ENCODE data around the gene TNS1.

TNS1 gene

DNA sequence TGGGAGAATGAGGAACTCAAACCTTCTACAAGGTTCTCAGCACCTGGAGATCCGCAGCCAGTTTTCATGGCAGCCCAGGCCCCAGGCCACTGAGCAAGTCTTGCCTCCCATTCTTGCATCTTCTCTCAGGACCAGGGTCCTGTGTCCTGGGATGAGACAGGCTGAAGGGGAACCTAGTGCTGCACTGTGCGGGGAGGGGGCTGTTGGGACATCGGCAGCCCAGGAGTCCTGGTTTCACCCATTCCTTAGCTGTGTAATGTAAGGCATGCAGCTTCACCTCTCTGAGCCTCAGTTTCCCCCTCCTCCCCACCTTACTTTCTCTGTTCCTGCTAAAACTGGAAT is 43.9 kb downstream of the TNS1 start:
- H3K4me1 ChIP-seq (ENCODE audit: control insufficient read depth in 1 of 2, insufficient read depth in 2 of 2, low read length in 2 of 2) = peaks cover 4 to 20% of the 10 kb centered on the region in 2 donors
- peaks cover 0 to 5% of the 10 kb centered on the region in 2 donors for H3K36me3 ChIP-seq (ENCODE audit: control insufficient read depth in 1 of 2, insufficient read depth in 2 of 2, low read length in 2 of 2)
- H3K9me3 ChIP-seq (ENCODE audit: control insufficient read depth in 1 of 2, low read length in 2 of 2) = no peaks in the 10 kb centered on the region
- H3K27me3 ChIP-seq (ENCODE audit: low read depth, low read length) = no peaks in the 10 kb centered on the region
- no peak overlapping the region for H3K4me3 ChIP-seq (ENCODE audit: low read depth in 1 of 2, low read length in 2 of 2)
- peak overlapping the region; percentile 46 for H3K27ac ChIP-seq (ENCODE audit: low read length)

DNA sequence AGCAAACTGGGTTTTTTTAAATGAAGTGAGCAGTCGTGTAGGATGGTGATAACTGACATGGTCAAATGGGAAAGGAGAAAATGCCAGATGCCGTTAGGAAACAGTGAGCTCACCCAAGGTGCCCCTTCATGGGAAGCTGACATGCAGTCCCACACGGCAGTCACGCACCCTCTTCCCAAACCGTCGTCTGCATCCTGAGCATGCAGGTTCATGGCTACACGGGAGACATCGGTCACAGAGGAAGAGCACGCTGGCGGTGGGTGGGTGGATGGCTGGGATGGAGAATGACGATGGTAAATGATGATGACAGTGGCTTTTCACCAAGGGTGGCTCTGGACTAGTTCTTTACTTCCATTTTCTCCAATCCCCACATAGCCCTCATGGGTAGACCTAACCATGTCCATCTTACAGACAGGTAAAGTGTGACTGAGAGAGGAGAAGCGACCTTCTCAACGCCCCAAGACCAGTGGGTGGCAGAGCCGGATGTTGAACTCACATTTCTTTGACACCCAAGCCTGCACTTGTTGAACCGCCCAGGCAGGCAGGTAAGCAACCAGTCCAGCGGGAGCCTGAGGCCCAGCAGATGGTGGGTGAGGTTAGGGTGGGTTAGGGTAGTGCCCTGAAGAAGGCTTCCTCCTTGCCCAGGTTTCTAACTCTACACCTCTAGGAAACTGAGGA is 44.5 kb downstream of the TNS1 start:
- peak overlapping the region; percentile 91 for H3K27ac ChIP-seq (ENCODE audit: low read length)
- no peaks in the 10 kb centered on the region for H3K27me3 ChIP-seq (ENCODE audit: low read depth, low read length)
- no peak overlapping the region for H3K4me3 ChIP-seq (ENCODE audit: low read depth in 1 of 2, low read length in 2 of 2)
- H3K36me3 ChIP-seq (ENCODE audit: control insufficient read depth in 1 of 2, insufficient read depth in 2 of 2, low read length in 2 of 2) = peaks cover 0 to 5% of the 10 kb centered on the region in 2 donors
- H3K4me1 ChIP-seq (ENCODE audit: control insufficient read depth in 1 of 2, insufficient read depth in 2 of 2, low read length in 2 of 2) = peaks cover 9 to 25% of the 10 kb centered on the region in 2 donors
- no peaks in the 10 kb centered on the region for H3K9me3 ChIP-seq (ENCODE audit: control insufficient read depth in 1 of 2, low read length in 2 of 2)

DNA sequence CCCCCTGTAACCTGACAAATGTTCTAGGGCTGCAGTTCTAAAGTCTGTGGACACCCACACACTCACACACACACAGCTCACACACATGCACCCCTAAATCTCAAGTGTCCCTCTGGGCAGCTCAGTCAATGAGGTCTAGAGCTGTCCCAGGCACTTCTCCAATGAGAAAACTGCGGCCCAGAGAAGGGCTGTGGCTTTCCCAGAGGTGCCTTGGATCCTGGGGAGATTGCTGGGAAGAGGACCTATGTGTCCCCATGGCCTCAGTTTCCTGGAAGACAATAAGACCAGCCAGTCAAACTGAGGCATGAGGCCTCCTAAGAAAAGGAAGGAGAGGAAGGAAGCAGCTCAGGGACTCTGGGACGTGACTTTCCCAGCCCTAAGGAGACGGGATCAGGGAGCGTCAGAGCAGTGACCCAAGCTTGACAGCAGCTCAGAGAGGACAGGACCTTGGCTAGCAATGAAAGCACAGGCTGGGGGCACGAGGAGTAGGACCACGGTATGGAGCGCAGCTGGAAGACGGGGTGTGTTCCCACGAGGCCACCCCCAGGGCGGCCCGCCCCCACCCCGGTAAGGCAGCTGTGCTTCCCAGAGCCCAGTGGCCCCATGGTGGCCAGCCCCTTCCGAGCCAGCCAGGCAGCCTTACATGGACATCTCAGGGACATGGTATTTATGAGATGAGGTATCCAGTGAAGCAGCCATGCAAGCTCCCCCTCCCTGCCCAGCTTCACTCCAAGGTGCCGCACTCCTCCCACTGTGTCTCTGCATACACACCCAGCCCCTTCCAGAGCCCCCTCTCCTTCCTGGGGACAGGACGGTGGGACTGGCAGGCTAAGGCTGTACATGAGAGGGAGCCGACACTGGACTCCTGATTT is 46.0 kb downstream of the TNS1 start:
- H3K27me3 ChIP-seq (ENCODE audit: low read depth, low read length) = no peaks in the 10 kb centered on the region
- H3K4me1 ChIP-seq (ENCODE audit: control insufficient read depth in 1 of 2, insufficient read depth in 2 of 2, low read length in 2 of 2) = peaks cover 15 to 39% of the 10 kb centered on the region in 2 donors
- H3K9me3 ChIP-seq (ENCODE audit: control insufficient read depth in 1 of 2, low read length in 2 of 2) = no peaks in the 10 kb centered on the region
- H3K4me3 ChIP-seq (ENCODE audit: low read depth in 1 of 2, low read length in 2 of 2) = peak overlapping the region in 1 of 2 donors; percentile 31
- peak overlapping the region; percentile 91 for H3K27ac ChIP-seq (ENCODE audit: low read length)
- H3K36me3 ChIP-seq (ENCODE audit: control insufficient read depth in 1 of 2, insufficient read depth in 2 of 2, low read length in 2 of 2) = no peaks in the 10 kb centered on the region

DNA sequence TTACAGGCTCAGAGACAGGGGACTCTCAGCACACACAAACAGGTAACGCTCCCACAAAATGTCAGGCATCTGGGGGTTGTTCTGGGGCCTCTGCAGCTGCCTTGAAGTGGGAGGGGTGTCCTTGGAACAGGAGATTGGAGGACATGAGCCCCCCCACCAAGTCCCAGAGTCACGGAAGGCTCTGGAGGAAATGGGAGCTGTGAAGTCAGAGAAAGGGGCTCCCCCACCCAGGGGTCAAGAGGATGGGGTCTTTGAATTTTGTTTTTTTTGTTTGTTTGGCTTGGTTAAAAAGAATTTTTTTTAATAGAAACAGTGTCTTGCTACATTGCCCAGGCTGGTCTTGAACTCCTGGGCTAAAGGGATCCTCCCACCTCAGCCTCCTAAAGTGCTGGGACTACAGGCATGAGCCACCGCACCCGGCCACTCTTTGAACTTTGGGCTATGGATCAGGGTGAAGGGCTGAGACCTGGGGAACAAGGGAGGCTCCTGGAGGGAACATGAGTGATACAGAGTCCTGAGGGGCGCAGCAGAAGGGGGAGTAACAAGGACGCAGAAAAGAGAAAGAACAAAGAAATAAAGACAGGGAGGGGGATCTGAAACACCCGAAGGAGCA is 46.8 kb downstream of the TNS1 start:
- Histone ChIP-seq H3K27ac (ENCODE audit: low read length) (peak overlapping the region; percentile 90), H3K4me1 (ENCODE audit: control insufficient read depth in 1 of 2, insufficient read depth in 2 of 2, low read length in 2 of 2) (peaks cover 20 to 47% of the 10 kb centered on the region in 2 donors), H3K9me3 (ENCODE audit: control insufficient read depth in 1 of 2, low read length in 2 of 2) (no peaks in the 10 kb centered on the region), H3K36me3 (ENCODE audit: control insufficient read depth in 1 of 2, insufficient read depth in 2 of 2, low read length in 2 of 2) (no peaks in the 10 kb centered on the region), H3K27me3 (ENCODE audit: low read depth, low read length) (no peaks in the 10 kb centered on the region), H3K4me3 (ENCODE audit: low read depth in 1 of 2, low read length in 2 of 2) (no peak overlapping the region)

DNA sequence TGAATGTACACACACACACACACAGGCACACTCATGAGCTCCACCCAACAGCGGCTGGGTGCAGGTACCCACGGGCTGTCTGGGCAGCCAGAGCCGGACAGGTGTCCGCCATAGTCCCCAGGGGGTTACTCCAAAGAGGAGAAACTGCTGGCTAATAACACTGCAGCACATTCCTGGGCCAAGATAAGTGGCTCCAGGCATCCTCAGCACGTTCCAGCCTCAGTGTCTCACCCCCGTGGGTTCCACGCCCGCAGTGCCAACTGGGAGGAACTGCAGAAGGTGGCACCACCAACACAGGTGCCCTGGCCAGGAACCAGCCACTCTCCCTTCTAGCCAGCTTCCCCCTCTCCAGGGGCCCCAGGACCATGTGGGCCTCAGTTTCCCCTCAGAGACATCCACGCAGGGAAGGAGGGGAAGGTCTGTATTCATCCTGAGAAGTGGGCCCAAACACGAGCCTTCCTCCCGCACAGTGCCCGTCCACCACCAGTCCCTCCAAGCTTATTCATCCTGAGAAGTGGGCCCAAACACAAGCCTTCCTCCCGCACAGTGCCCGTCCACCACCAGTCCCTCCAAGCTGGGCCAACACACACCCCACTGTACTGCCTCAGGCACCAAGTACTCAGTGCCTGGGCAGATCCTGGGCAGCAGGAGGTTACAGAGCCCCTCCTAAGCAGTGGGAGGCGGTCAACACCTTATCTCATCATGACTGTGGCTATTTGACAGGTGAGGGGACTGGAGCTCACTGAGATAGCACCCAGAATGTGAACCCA is 47.6 kb downstream of the TNS1 start:
- no peak overlapping the region for H3K4me3 ChIP-seq (ENCODE audit: low read depth in 1 of 2, low read length in 2 of 2)
- no peaks in the 10 kb centered on the region for H3K36me3 ChIP-seq (ENCODE audit: control insufficient read depth in 1 of 2, insufficient read depth in 2 of 2, low read length in 2 of 2)
- peaks cover 26 to 50% of the 10 kb centered on the region in 2 donors for H3K4me1 ChIP-seq (ENCODE audit: control insufficient read depth in 1 of 2, insufficient read depth in 2 of 2, low read length in 2 of 2)
- peak overlapping the region; percentile 90 for H3K27ac ChIP-seq (ENCODE audit: low read length)
- H3K9me3 ChIP-seq (ENCODE audit: control insufficient read depth in 1 of 2, low read length in 2 of 2) = no peaks in the 10 kb centered on the region
- no peaks in the 10 kb centered on the region for H3K27me3 ChIP-seq (ENCODE audit: low read depth, low read length)

DNA sequence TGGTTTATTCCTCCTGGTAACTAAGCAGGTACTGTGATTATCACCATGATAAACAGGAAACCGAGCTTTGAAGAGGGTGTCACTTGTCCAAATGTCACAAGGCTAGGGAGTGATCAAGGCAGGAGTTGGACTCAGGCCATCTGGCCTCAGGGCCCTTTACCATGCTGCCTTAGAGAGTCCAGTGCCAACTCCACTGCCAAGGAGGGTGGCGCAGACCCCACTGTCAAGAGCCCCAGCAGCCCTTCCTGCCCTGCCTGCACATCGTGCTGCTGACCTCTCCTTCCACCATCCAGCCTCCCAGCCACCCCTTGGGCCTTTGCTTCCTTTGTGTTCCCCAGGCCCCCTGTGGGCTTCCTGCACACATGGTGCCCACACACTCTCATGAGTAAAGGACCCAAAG is 48.3 kb downstream of the TNS1 start:
- Histone ChIP-seq H3K36me3 (ENCODE audit: control insufficient read depth in 1 of 2, insufficient read depth in 2 of 2, low read length in 2 of 2) (no peaks in the 10 kb centered on the region), H3K4me3 (ENCODE audit: low read depth in 1 of 2, low read length in 2 of 2) (peak overlapping the region in 1 of 2 donors; percentile 11), H3K27me3 (ENCODE audit: low read depth, low read length) (no peaks in the 10 kb centered on the region), H3K9me3 (ENCODE audit: control insufficient read depth in 1 of 2, low read length in 2 of 2) (no peaks in the 10 kb centered on the region), H3K4me1 (ENCODE audit: control insufficient read depth in 1 of 2, insufficient read depth in 2 of 2, low read length in 2 of 2) (peaks cover 32 to 57% of the 10 kb centered on the region in 2 donors), H3K27ac (ENCODE audit: low read length) (peak overlapping the region; percentile 85)

DNA sequence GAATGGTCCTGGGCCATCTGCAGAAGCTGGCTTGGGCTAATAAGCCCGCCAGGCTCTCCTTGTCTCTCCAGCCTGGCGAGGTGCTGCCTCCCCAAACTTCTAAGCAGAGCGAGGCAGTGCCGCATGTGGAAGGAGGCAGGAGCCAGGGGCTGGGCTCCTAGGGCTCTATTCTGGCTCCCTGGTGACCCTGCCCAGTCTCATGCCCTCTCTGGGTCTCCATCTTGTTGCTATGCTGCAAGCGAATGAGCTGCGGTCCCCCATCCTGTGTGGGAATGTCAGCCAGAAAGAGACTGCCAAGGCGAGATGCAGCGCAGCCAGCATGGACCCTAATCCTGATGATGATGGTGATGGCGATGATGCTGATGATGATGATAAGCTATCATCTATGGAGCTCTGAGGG is 48.7 kb downstream of the TNS1 start:
- no peaks in the 10 kb centered on the region for H3K27me3 ChIP-seq (ENCODE audit: low read depth, low read length)

DNA sequence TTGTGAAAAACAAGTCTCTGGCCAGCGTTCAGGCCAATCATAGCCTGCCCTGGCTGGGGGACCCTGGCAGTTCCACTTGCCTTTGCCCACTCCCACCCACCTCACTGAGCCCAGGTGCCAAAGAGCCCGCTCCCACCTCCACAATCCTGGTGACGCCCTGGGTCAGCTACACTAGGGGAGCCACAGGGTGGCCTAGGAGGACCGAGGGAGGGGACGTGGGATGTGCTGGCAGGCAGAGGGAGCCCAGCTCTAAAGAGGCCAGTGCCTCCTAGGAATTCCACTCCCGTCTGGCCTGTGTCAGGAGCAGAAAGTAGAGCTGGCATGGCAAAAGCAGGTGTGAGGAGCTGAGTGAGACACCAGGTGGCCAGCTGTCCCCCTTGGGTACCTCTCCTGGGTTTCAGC is 49.3 kb downstream of the TNS1 start:
- H3K4me1 ChIP-seq (ENCODE audit: control insufficient read depth in 1 of 2, insufficient read depth in 2 of 2, low read length in 2 of 2) = peaks cover 32 to 66% of the 10 kb centered on the region in 2 donors

More for the DNA sequence above, 48.7 kb downstream of the TNS1 start:
- Histone ChIP-seq H3K4me3 (ENCODE audit: low read depth in 1 of 2, low read length in 2 of 2) (peak overlapping the region in 1 of 2 donors; percentile 11), H3K27ac (ENCODE audit: low read length) (peak overlapping the region; percentile 85), H3K36me3 (ENCODE audit: control insufficient read depth in 1 of 2, insufficient read depth in 2 of 2, low read length in 2 of 2) (no peaks in the 10 kb centered on the region), H3K9me3 (ENCODE audit: control insufficient read depth in 1 of 2, low read length in 2 of 2) (no peaks in the 10 kb centered on the region), H3K4me1 (ENCODE audit: control insufficient read depth in 1 of 2, insufficient read depth in 2 of 2, low read length in 2 of 2) (peaks cover 32 to 61% of the 10 kb centered on the region in 2 donors)

DNA sequence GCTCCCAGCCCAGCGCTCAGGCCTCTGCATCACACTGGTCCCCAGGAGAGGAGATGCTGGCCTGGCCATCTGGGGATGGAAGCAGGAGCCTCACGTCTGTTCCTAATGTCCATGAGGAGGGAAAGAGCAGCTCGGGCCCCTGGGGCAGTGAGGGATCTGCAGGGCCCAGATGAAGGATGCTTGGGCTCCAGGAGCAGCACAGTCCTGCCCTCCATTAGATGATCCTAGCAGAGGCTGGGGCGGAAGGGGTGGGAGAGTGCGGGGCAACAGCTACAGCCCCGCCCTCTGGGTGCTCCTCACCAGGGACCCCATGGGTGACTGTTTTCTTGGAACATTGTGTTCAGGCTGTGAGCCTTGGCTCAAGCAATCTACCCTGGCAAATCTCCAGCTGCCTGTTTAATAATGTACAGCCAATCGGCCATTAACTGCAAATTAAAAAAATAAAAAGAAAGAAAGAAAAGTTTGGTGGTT is 49.7 kb downstream of the TNS1 start:
- no peaks in the 10 kb centered on the region for H3K9me3 ChIP-seq (ENCODE audit: control insufficient read depth in 1 of 2, low read length in 2 of 2)
- no peak overlapping the region for H3K4me3 ChIP-seq (ENCODE audit: low read depth in 1 of 2, low read length in 2 of 2)
- H3K36me3 ChIP-seq (ENCODE audit: control insufficient read depth in 1 of 2, insufficient read depth in 2 of 2, low read length in 2 of 2) = no peaks in the 10 kb centered on the region
- peak overlapping the region; percentile 85 for H3K27ac ChIP-seq (ENCODE audit: low read length)
- H3K4me1 ChIP-seq (ENCODE audit: control insufficient read depth in 1 of 2, insufficient read depth in 2 of 2, low read length in 2 of 2) = peaks cover 36 to 71% of the 10 kb centered on the region in 2 donors
- no peaks in the 10 kb centered on the region for H3K27me3 ChIP-seq (ENCODE audit: low read depth, low read length)

More for the DNA sequence above, 49.3 kb downstream of the TNS1 start:
- peak overlapping the region; percentile 85 for H3K27ac ChIP-seq (ENCODE audit: low read length)
- H3K4me3 ChIP-seq (ENCODE audit: low read depth in 1 of 2, low read length in 2 of 2) = no peak overlapping the region
- no peaks in the 10 kb centered on the region for H3K36me3 ChIP-seq (ENCODE audit: control insufficient read depth in 1 of 2, insufficient read depth in 2 of 2, low read length in 2 of 2)
- H3K27me3 ChIP-seq (ENCODE audit: low read depth, low read length) = no peaks in the 10 kb centered on the region
- no peaks in the 10 kb centered on the region for H3K9me3 ChIP-seq (ENCODE audit: control insufficient read depth in 1 of 2, low read length in 2 of 2)

DNA sequence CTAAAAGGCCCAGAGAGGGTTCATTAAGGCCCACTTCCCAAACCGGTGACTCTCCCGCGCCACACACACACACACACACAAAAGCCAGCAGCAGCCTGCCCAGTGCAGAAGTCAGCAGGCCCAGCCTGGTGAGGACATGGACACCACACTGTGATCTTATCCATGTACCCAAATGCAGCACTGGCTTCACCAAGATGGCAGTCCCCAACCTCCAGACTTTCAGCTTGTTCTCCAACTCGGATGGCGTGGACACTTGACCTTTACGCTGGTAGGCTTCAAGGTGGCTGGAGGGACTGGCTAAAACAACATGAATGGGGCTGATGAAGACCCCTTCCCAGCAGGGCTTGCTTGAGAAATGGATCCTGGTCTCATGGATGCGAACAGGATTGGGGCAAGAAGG is 50.4 kb downstream of the TNS1 start:
- Histone ChIP-seq H3K27me3 (ENCODE audit: low read depth, low read length) (no peaks in the 10 kb centered on the region), H3K27ac (ENCODE audit: low read length) (peak overlapping the region; percentile 85), H3K4me1 (ENCODE audit: control insufficient read depth in 1 of 2, insufficient read depth in 2 of 2, low read length in 2 of 2) (peaks cover 38 to 77% of the 10 kb centered on the region in 2 donors)

More for the DNA sequence above, 50.4 kb downstream of the TNS1 start:
- Histone ChIP-seq H3K36me3 (ENCODE audit: control insufficient read depth in 1 of 2, insufficient read depth in 2 of 2, low read length in 2 of 2) (no peaks in the 10 kb centered on the region), H3K9me3 (ENCODE audit: control insufficient read depth in 1 of 2, low read length in 2 of 2) (no peaks in the 10 kb centered on the region), H3K4me3 (ENCODE audit: low read depth in 1 of 2, low read length in 2 of 2) (no peak overlapping the region)

Measured in muscle layer of duodenum (tissue), 2 donors.